Vagina (tissue), 2 donors: ENCODE measurements around the gene FAH.

Source experiments
- CTCF ChIP-seq, 3 experiments: fragments of 450-650 bp in 2 of 3; fragments of 200-600 bp in 1 of 3; sonication (generic) in 1 of 3; IDR thresholded peaks; one replicate each; pipeline ENCODE4 v1.5.1; 2017 to 2019; ENCODE audit warnings: antibody characterized with exemption in 3 of 3, mild to moderate bottlenecking in 2 of 3, moderate library complexity in 2 of 3
- POLR2A ChIP-seq, 2 donors: fragments of 450-650 bp; IDR thresholded peaks; one replicate each; pipeline ENCODE4 v1.6.1; 2017; ENCODE audit warnings: antibody characterized with exemption in 2 of 2, mild to moderate bottlenecking in 2 of 2, moderate library complexity in 2 of 2
- POLR2AphosphoS5 ChIP-seq, 2 donors: sonication (generic); formaldehyde crosslinking; IDR thresholded peaks; one replicate each; pipeline ENCODE4 v1.9.0; 2017; ENCODE audit warnings: antibody characterized with exemption in 2 of 2, mild to moderate bottlenecking in 2 of 2, low read depth in 1 of 2; ENCODE audit not compliant: insufficient read depth in 1 of 2

DNA sequence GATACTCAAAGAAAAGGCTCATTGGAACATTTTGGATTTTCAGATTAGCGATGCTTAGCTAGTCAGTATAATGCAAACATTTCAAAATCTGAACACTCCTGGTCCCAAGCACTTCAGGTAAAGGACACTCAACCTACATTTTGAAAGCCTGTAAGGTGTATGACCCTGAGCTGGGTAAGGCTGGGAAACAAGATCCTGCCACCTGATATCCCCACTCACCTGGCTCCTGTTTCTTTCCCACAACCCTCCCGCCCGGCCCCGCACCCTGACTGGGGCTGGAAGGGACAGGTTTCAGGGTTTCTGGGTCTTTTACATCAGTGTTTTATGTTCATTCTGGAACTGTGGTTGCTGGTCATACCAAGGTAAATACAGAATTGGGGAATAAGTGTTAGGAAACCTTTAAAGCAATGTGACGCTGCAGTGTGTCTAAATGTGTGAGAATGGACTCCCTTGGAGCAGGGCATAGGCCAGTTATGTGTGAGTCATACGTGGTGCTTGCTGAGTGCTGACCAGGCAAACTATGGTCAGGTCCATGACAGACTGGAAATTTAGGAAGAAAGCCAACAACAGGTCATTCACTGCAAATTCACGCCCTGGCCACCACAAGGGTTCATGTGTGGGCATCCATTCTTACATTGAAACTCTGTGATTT is 76.3 kb downstream of the FAH start:
- TF ChIP-seq CTCF (IDR thresholded peaks at IDR 0.05) (no peak), POLR2AphosphoS5 (IDR thresholded peaks at IDR 0.05; ENCODE audit: insufficient read depth in 1 of 2, low read depth in 1 of 2) (no peak), POLR2A (IDR thresholded peaks at IDR 0.05) (no peak)
